ENCODE data around the gene PPP1CA.
A peak's percentile ranks its signal among the peaks of the same experiment; 100 is the strongest.

PPP1CA gene

GRCh38 chr11:67400942-67401494 is 640 bp downstream of the PPP1CA start:
- DNase-seq, result no peak

GRCh38 chr11:67400251-67400941 is 1.3 kb downstream of the PPP1CA start:
- DNase-seq, result no peak

- no peak for DNase-seq
Observed at GRCh38 chr11:67398661-67399563, 2.7 kb downstream of the PPP1CA start.

GRCh38 chr11:67397986-67398660 is 3.5 kb downstream of the PPP1CA start:
- no peak for DNase-seq

- no peak for DNase-seq
Observed at GRCh38 chr11:67397536-67397935, 4.1 kb downstream of the PPP1CA start.

- no peak for DNase-seq
Observed at GRCh38 chr11:67396587-67397389, 4.9 kb downstream of the PPP1CA start.

- DNase-seq, result no peak
Observed at GRCh38 chr11:67396259-67396581, 5.4 kb downstream of the PPP1CA start.

- DNase-seq, result no peak
Observed at GRCh38 chr11:67395555-67396258, 6.0 kb downstream of the PPP1CA start.

- DNase-seq, result no peak
Observed at GRCh38 chr11:67393990-67394389, 7.7 kb downstream of the PPP1CA start.

- DNase-seq, result no peak
Observed at GRCh38 chr11:67393437-67393836, 8.2 kb downstream of the PPP1CA start.

GRCh38 chr11:67392183-67392715 is 9.4 kb downstream of the PPP1CA start:
- DNase-seq, result no peak

GRCh38 chr11:67391304-67392182 is 10.1 kb downstream of the PPP1CA start, which contains the start of gene RAD9A:
Gene RAD9A, plus strand, starts transcription at chr11:67391986. Its CDS starts 59 bp downstream, at chr11:67392045.
- DNase-seq, result peak; percentile 88

- no peak for DNase-seq
Observed at GRCh38 chr11:67390947-67391303, 10.7 kb downstream of the PPP1CA start.

GRCh38 chr11:67389477-67389876 is 12.2 kb downstream of the PPP1CA start:
- peak; percentile 56 for DNase-seq

- DNase-seq, result no peak
Observed at GRCh38 chr11:67387518-67387917, 14.1 kb downstream of the PPP1CA start.

- DNase-seq, result no peak
Observed at GRCh38 chr11:67387069-67387468, 14.6 kb downstream of the PPP1CA start.

- no peak for DNase-seq
Observed at GRCh38 chr11:67384851-67385366, 16.7 kb downstream of the PPP1CA start.

GRCh38 chr11:67382276-67383136 is 19.2 kb downstream of the PPP1CA start:
- peak; percentile 78 to 81 for DNase-seq
